RWPE2 (cell line): ENCODE measurements around the gene CLEC4C.
"Not testable (repeated sequence)": the region's sequence is repeated elsewhere in the genome, so short reads cannot be mapped to it uniquely, and the experiment has no call there.

Experiments used
- ATAC-seq: fragments of 200-7000 bp; cut with Tn5 transposase; 3 replicates; pipeline ENCODE4 v1.9.1; 2021; ENCODE audit warnings: low read depth
- DNase-seq: peaks from one replicate; pipeline ENCODE4 v3.0.0-alpha.2; 2020; ENCODE audit warnings: low spot score
- H3K27ac ChIP-seq: fragments of 450-650 bp; 2 replicates; pipeline ENCODE4 v1.5.1; 2017; ENCODE audit warnings: mild to moderate bottlenecking; ENCODE audit not compliant: poor library complexity, severe bottlenecking
- H3K27me3 ChIP-seq: fragments of 250-450 bp; sonication (Bioruptor Pico); 2 replicates; pipeline ENCODE4 v1.5.1; 2021; ENCODE audit warnings: mild to moderate bottlenecking, moderate library complexity; ENCODE audit not compliant: insufficient read depth, poor library complexity, severe bottlenecking
- H3K36me3 ChIP-seq: fragments of 250-450 bp; sonication (Bioruptor Pico); 2 replicates; pipeline ENCODE4 v1.5.1; 2020; ENCODE audit warnings: low read depth, mild to moderate bottlenecking, moderate library complexity
- H3K4me1 ChIP-seq: fragments of 250-450 bp; sonication (Bioruptor Pico); 2 replicates; pipeline ENCODE4 v1.5.1; 2021; ENCODE audit warnings: mild to moderate bottlenecking, moderate library complexity; ENCODE audit not compliant: insufficient read depth, poor library complexity, severe bottlenecking
- H3K4me3 ChIP-seq: fragments of 250-450 bp; sonication (Bioruptor Pico); 2 replicates; pipeline ENCODE4 v1.5.1; 2021; ENCODE audit warnings: mild to moderate bottlenecking, moderate library complexity; ENCODE audit not compliant: severe bottlenecking
- H3K9me3 ChIP-seq: fragments of 250-450 bp; sonication (Bioruptor Pico); 2 replicates; pipeline ENCODE4 v1.5.1; 2021; ENCODE audit warnings: mild to moderate bottlenecking, moderate library complexity; ENCODE audit not compliant: severe bottlenecking
- TF ChIP-seq, protein P1 (sequence below): fragments of 450-650 bp; IDR thresholded peaks from one replicate; pipeline ENCODE4 v1.5.1; 2017; ENCODE audit warnings: mild to moderate bottlenecking, moderate library complexity; ENCODE audit not compliant: poor library complexity, severe bottlenecking

The CLEC4C gene

DNA sequence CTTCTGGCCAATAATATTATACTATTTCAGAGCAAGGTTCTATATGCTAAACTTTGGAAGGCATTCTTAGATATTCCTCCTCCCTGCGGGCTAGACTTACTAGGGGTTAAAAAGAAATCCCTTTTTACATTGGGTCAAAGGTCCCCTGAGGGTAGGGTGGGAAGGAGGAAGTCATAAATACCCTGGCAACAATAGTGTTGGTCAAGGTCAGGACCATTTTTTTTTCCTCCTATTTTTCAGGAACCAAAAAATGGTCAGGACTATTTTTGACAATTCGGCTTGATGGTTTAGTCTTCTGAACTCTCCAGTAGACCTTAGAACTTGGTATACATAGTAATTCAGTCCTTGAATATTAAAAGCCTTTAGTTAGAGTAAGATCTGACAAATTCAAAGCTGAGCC lies 37.5 kb upstream of the CLEC4C start:
- Histone ChIP-seq H3K36me3 (no peaks in the 10 kb centered on the region), H3K27ac (no peak overlapping the region), H3K4me3 (no peak overlapping the region), H3K4me1 (no peaks in the 10 kb centered on the region), H3K9me3 (no peaks in the 10 kb centered on the region), H3K27me3 (no peaks in the 10 kb centered on the region)
- DNase-seq = no peak
- no peak for ATAC-seq
- TF ChIP-seq, protein P1, sequence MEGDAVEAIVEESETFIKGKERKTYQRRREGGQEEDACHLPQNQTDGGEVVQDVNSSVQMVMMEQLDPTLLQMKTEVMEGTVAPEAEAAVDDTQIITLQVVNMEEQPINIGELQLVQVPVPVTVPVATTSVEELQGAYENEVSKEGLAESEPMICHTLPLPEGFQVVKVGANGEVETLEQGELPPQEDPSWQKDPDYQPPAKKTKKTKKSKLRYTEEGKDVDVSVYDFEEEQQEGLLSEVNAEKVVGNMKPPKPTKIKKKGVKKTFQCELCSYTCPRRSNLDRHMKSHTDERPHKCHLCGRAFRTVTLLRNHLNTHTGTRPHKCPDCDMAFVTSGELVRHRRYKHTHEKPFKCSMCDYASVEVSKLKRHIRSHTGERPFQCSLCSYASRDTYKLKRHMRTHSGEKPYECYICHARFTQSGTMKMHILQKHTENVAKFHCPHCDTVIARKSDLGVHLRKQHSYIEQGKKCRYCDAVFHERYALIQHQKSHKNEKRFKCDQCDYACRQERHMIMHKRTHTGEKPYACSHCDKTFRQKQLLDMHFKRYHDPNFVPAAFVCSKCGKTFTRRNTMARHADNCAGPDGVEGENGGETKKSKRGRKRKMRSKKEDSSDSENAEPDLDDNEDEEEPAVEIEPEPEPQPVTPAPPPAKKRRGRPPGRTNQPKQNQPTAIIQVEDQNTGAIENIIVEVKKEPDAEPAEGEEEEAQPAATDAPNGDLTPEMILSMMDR = no peak

- not testable (repeated sequence) for H3K4me1 ChIP-seq
Measured at GRCh38 chr12:7783433-7783832, 36.3 kb upstream of the CLEC4C start.

GRCh38 chr12:7782055-7782454 lies 34.9 kb upstream of the CLEC4C start:
- TF ChIP-seq, protein P1 = no peak
- Histone ChIP-seq H3K4me3 (no peak overlapping the region), H3K27ac (no peak overlapping the region), H3K36me3 (no peaks in the 10 kb centered on the region), H3K27me3 (no peaks in the 10 kb centered on the region), H3K4me1 (no peaks in the 10 kb centered on the region), H3K9me3 (no peaks in the 10 kb centered on the region)
- ATAC-seq (no peak), DNase-seq (no peak)

More at GRCh38 chr12:7783433-7783832, 36.3 kb upstream of the CLEC4C start:
- H3K27ac ChIP-seq, ATAC-seq, H3K36me3 ChIP-seq, H3K27me3 ChIP-seq, H3K9me3 ChIP-seq, H3K4me3 ChIP-seq, DNase-seq: not testable (repeated sequence)

DNA sequence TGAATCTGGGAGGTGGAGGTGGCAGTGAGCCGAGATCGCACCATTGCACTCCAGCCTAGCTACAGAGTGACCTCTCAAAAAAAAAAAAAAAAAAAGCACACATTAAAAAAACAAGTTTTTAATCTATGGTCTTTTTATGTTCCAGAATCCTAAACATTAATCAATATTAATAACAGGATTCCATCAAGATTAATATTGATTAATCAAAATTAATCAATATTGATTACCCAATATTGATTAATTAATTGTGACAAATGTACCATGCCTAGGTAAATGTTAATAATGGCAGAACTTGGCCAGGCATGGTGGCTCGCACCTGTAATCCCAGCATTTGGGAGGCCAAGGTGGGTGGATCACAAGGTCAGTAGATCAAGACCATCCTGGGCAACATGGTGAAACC lies 34.1 kb upstream of the CLEC4C start:
- Histone ChIP-seq H3K4me3 (no peak overlapping the region), H3K4me1 (no peaks in the 10 kb centered on the region), H3K36me3 (no peaks in the 10 kb centered on the region), H3K9me3 (no peaks in the 10 kb centered on the region), H3K27me3 (no peaks in the 10 kb centered on the region), H3K27ac (no peak overlapping the region)
- DNase-seq (no peak), ATAC-seq (no peak)
- TF ChIP-seq, protein P1 = no peak

DNA sequence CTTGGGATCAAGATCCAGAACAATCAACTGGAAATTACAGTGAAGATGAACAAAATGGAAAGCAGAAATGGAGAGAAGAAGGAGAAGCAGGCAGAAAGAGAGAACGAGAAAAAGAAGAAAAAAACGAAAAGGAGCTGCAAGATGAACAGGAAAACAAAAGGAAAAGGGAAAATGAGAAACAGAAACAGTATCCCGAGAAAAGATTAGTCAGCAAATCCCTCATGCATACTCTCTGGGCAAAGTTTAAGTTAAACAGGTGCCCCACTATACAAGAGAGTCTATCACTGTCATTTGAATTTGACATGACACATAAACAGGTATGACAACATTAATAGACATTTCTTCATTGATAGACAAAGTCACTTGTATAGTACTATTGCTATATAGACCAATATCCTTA lies 22.8 kb upstream of the CLEC4C start:
- Histone ChIP-seq H3K4me1 (no peaks in the 10 kb centered on the region), H3K9me3 (no peaks in the 10 kb centered on the region), H3K4me3 (no peak overlapping the region), H3K27me3 (no peaks in the 10 kb centered on the region), H3K27ac (no peak overlapping the region), H3K36me3 (no peaks in the 10 kb centered on the region)
- no peak for ATAC-seq
- DNase-seq = no peak
- TF ChIP-seq, protein P1 = no peak

DNA sequence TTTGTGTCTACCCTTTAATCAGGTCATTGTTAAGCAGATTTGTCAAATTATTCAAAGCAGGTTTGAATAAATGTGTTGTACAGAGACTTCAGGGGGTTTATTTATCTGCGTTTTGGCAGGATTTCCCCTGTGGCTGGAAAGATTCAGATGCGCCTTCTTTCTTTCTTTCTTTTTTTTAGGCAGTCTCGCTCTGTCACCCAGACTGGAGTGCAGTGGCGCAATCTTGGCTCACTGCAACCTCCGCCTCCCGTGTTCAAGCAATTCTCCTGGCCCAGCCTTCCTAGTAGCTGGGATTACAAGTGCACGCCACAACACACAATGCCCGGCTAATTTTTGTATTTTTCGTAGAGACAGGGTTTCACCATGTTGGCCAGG lies 11.6 kb upstream of the CLEC4C start:
- Histone ChIP-seq H3K4me1 (no peaks in the 10 kb centered on the region), H3K9me3 (no peaks in the 10 kb centered on the region), H3K27me3 (no peaks in the 10 kb centered on the region), H3K4me3 (no peak overlapping the region), H3K36me3 (no peaks in the 10 kb centered on the region), H3K27ac (no peak overlapping the region)
- no peak for ATAC-seq
- DNase-seq = no peak
- TF ChIP-seq, protein P1 = no peak
